Renal cortical epithelial cell (primary cell): ENCODE measurements around the gene ALCAM. TPM values are rescaled to one million over a fixed set of nuclear protein-coding genes. Genes with fewer than 3 reads are reported as not detected.

Source experiments
- DNase-seq: peaks from one replicate; pipeline ENCODE4 v3.0.0-alpha.2; 2011; ENCODE audit warnings: low read depth
- total RNA-seq: library from RNA; depleted of rRNA; stranded (reverse); fragments of >200 nt; gene quantifications from 2 replicates; pipeline ENCODE4 v1.2.3, GENCODE V29; 2014

The ALCAM gene
- total RNA-seq, 1 donor from 2014 or later: 447 TPM

GRCh38 chr3:105527949-105528348 lies 161.2 kb downstream of the ALCAM start:
- DNase-seq: peak; percentile 40

GRCh38 chr3:105528955-105529354 lies 162.2 kb downstream of the ALCAM start:
- DNase-seq: no peak

DNA sequence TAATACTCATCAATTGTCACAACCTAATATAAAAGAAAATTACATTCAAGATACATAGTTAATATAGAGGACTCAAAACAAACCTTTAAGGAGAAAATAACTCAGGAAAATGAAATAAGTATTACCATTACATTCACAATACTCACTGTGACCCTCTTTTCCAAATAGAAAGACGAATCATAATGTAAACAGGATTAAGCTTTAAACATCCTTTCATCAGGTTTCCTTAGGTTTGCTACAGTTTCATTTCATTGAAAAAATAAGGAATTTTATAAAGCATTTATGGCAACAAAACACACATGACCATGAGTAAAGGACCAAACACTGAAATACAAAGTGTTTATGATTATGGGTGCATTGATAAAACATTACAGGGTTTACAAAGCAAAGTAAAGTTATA lies 162.7 kb downstream of the ALCAM start:
- no peak for DNase-seq

GRCh38 chr3:105532251-105532650 lies 165.5 kb downstream of the ALCAM start:
- no peak for DNase-seq

GRCh38 chr3:105533960-105534359 lies 167.3 kb downstream of the ALCAM start:
- no peak for DNase-seq

GRCh38 chr3:105534491-105534890 lies 167.8 kb downstream of the ALCAM start:
- DNase-seq: no peak

DNA sequence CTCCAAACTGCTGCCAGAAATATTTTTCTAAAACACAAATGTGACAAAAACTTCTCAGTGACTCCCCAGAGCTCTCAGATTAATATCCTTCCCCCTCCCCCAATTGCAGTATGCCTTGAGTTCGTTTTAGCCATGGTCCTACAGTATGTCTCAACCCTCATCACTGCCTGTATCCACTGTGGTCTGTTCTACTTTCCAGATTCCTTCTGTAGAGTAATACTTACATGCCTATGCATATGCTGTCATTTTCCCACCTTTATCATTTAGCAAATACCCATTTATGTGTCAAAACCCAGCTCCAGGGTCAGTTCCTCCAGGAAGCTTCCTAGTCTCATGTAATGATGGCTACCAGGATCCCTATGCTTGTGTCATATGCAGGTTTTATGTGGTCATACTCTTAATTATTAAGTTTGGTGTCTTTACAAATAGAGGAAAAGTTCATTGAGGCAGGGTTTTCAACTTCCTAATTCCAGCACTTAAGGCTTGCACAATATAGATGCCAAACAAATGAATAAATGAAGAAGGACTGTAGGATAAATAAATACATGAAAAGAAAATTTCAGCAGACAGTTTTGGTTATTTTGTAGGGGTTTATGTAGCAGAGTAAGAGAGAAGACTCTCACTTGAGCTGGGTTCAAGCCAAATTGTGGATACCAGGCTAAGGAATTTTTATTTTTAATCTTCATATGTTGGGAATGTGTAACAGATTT lies 170.8 kb downstream of the ALCAM start:
- no peak for DNase-seq

DNA sequence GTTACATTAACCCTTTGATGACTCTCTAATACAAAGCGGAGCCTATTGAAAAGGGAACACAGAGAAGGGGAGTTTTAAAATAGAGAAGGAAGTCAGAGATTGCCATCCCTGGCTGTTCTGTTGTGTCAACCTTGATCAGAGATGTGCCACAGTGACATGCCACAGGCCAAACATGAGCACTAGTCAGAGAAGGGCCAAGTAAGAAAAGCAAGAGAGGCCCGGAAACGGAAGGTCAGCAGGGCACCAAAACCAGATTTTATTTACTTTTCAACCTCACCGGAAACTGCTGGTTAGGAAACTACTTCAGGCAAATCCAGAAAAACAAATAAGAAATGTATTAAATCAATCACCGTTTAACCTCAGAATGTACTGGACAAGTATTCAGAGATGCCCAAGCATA lies 171.8 kb downstream of the ALCAM start:
- DNase-seq: peak; percentile 37

DNA sequence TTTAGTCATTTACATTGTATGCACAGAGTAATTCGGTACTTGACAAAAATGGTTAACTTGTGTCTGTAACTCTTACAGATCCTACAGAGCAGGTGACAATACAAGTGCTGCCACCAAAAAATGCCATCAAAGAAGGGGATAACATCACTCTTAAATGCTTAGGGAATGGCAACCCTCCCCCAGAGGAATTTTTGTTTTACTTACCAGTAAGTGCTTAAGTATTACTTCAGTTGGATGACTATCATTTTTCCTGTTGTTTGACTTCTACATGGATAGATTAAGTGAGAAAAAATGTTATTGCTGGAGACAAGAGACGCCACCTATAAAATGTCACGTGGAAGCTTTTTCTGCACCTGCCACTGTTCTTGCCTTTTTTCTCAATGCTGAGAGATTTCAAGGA lies 173.2 kb downstream of the ALCAM start:
- DNase-seq: no peak

GRCh38 chr3:105542282-105543019 lies 175.7 kb downstream of the ALCAM start:
- no peak for DNase-seq

DNA sequence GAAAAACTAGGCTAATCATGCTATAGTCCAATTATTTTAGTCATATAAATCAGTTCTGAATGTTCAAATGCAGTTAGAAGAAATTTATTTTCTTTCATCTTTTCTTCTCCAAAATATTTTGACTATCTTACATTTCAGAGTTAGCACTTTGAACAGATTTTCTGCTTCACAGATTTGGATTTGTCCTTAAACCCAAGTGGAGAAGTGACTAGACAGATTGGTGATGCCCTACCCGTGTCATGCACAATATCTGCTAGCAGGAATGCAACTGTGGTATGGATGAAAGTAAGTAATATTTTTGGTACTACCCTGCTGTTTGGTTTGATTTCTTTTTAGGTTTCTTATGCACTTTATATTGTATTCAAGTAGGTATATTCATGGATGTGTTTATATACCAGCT lies 178.3 kb downstream of the ALCAM start:
- no peak for DNase-seq

DNA sequence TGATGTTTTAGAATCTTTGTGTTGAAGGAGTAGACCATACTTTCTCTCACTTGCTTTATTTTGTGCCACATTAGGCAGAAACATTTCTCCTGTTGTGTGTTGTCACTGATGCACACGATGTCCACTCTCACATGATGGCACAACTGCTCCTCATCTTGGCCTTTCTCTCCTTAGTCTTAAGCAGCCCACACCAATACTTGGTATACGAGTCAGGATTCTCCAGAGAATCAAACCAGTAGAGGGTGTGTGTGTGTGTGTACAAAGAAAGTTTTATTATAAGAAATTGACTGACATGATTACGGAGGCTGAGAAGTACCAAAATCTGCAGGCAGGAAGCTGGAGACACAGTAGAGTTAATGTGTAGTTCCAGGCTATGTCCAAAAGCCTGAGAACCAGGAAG lies 187.1 kb downstream of the ALCAM start:
- peak; percentile 29 for DNase-seq

DNA sequence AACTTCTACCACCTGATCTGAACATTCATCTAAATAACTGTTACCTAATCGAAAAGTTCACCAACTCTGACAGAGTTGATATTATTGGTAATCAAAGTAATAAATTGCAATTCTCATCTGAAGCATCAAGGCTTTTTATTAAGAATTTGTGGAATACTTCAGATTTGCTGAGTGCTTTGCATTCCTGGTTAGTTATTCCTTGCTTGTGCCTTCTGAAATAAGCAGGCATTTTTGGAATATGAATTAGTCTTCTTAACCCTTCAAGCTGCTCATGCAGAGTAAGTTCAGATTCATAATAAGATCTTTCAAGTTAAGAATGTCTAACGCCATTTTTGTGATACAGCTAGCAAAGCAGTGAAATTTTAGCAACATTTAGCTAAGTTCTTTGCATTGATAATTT lies 188.5 kb downstream of the ALCAM start:
- no peak for DNase-seq

DNA sequence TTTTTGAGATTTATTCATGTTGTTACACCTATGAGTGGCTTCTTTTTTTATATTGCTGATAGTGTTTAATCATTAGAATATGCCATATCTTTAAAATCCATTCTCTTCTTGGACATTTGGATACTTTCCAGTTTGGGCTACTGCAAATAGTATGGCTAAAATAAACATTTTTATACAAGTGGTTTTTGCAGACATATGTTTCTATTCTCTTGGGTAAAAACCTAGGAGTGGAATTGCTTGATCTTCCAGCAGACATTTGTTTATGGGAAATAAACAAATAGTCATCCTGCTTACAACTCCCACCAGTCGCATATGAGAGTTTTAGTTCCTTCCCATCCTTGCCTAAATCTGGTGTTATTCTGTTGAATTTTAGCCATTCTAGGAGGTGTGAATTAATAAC lies 193.1 kb downstream of the ALCAM start:
- no peak for DNase-seq

GRCh38 chr3:105561876-105562275 lies 195.2 kb downstream of the ALCAM start:
- no peak for DNase-seq

- no peak for DNase-seq
Observed at GRCh38 chr3:105564546-105565288, 198.0 kb downstream of the ALCAM start.

- DNase-seq: no peak
Observed at GRCh38 chr3:105571005-105571404, 204.3 kb downstream of the ALCAM start.

DNA sequence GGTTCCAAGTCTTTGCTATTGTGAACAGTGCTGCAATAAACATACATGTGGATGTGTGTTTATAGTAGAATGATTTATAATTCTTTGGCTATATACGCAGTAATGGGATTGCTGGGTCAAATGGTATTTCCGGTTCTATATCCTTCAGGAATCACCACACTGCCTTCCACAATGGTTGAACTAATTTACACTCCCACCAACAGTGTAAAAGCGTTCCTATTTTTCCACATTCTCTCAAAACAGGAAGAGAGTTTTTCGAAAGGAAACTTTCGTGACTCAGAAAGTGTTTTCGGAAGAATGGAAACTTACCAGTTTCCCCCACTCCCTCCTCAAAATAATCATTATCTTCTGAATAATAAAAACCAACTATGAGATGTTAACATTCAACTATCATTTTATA lies 205.8 kb downstream of the ALCAM start:
- no peak for DNase-seq

DNA sequence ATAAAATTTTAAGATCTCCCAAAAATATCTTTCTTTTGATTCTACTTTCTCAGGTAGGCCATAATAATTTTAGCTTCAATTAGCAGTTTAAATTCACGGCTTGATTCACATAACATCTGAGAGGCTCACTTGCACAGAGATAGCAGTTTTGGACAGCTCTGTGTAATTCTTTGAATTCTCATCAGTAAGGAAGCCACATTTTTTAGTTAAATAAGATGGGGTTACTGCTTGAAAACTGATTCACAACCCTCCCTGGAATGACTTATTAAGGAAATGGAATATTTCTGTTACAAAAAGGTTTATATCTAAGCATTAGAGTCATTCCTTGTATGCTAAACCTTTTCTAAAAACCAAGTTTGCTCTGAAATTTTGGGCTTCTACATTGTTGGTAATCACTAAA lies 212.7 kb downstream of the ALCAM start:
- no peak for DNase-seq

DNA sequence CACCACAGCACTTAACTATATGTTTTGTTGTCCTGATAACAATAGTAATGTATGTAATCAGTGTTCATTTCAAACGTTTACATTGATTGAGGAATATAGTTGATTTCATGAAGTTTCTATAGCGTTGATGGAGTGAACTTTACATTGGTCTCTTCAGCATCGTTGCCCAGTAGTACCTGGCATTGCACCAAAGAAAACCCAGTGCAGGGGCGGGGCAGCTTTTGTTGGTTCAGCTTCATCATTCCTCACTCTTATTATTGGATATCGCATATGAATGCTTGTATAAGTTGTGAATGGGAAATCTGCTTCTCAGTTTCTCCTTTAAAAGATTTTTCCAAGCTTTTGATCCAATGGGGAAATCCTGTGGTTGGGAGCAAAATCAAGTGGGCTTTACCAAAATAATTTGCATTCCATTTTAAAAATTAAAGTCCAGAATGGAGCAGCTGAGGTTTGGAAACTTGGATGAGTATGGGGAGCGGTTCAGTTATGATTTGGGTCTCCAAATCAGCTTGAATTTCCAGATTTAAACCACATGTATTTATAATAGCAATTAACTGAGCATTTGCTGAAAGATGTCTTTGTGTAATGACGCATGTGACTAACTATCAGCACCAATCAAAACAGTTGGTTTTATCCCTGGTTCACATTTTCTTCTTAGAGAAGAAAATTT lies 213.7 kb downstream of the ALCAM start:
- DNase-seq: no peak

DNA sequence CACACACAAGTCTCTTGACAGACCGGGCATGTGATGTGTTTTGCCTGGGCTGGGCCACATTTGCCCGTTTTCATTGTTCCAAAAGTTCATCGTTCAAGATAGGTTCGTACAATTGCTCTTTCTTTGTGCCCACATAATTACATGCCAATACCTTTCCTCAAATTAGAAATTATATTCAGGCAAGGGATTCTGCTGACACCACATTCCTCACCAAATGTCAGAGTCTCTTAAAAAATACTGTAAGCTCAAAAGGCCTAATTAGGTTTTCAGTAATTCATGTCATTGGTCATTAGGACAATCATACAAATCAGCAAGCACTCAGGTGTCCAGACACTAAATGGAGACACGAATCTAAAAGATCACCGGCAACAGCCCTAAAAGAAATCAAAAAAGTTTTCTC lies 215.3 kb downstream of the ALCAM start:
- no peak for DNase-seq
